ENCODE data around the gene CD48. TPM values are rescaled to one million over a fixed set of nuclear protein-coding genes. Genes with fewer than 3 reads are reported as not detected.

Gene CD48
- total RNA-seq, 1 donor from 2014 or later, result not detected

DNA sequence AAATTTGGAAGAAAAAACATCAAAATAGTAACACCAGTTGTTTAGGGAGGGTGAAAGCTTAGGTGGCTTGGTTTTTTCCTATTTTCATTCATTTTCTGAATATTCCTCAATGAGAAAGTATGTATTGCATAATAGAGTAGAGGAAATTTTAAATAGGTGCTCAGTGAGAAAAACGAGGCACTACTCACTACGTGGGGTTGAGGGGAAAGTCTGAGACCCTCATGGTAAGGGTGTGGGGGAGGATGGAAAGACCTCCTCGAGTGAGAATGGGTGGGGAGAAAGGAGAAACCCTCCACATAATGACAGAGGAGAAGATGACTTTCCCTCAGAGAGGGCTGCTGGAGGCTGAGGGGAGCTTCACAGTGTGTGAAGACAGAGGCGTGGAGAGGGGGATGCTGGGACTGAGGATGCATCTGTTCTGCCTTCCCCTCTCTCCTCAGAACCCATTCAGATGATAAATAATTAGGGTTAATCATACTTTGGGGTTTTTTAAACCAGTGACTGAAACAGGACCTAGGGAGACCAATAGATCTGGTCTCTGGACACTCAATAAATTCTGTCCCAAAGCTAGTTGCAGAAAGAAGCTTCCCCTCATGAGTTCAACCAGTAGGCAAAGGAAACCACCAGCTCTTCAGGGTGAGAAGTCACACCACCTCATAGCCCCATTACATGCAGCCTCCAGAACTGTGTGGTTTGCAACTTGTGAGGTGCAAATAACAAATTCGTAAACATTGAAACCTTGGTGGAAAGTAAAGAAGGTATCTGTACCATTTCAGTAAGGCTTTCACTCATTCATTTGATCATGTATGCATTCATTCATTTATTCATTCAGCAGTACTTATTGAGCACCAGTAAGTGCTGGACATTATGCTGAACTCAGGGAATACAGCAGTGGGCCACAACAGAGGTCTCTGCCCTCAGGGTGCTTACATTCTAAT lies 44.6 kb upstream of the CD48 start:
- peaks cover 5% of the 10 kb centered on the region for H3K4me1 Mint-ChIP-seq (ENCODE audit: low read depth)
- no peak overlapping the region for H3K27ac Mint-ChIP-seq
- no peak for DNase-seq (ENCODE audit: low spot score, unreplicated experiment)
- no peaks in the 10 kb centered on the region for H3K36me3 Mint-ChIP-seq (ENCODE audit: insufficient read depth)
- TF ChIP-seq, protein P1, sequence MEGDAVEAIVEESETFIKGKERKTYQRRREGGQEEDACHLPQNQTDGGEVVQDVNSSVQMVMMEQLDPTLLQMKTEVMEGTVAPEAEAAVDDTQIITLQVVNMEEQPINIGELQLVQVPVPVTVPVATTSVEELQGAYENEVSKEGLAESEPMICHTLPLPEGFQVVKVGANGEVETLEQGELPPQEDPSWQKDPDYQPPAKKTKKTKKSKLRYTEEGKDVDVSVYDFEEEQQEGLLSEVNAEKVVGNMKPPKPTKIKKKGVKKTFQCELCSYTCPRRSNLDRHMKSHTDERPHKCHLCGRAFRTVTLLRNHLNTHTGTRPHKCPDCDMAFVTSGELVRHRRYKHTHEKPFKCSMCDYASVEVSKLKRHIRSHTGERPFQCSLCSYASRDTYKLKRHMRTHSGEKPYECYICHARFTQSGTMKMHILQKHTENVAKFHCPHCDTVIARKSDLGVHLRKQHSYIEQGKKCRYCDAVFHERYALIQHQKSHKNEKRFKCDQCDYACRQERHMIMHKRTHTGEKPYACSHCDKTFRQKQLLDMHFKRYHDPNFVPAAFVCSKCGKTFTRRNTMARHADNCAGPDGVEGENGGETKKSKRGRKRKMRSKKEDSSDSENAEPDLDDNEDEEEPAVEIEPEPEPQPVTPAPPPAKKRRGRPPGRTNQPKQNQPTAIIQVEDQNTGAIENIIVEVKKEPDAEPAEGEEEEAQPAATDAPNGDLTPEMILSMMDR (IDR thresholded peaks at IDR 0.05; ENCODE audit: unreplicated experiment), result no peak
- H3K27me3 Mint-ChIP-seq, result peaks cover 17% of the 10 kb centered on the region
- H3K9me3 Mint-ChIP-seq (ENCODE audit: low read depth), result no peaks in the 10 kb centered on the region
- H3K4me3 Mint-ChIP-seq (ENCODE audit: low read depth), result no peak overlapping the region

DNA sequence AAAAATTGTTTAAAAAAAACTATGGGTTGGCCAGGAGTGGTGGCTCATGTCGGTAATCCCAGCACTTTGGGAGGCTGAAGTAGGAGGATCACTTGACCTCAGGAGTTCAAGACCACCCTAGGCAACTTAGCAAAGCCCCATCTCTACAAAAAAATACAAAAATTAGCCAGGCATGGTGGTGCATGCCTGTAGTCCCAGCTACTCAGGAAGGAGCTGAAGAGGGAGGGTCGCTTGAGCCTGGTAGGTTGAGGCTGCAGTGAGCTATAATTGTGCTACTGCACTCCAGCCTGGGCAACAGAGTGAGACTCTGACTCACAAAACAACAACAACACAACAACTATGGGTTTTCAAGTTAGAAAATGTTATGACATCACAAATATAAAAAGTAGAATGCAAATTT lies 43.8 kb upstream of the CD48 start:
- peaks cover 5% of the 10 kb centered on the region for H3K4me1 Mint-ChIP-seq (ENCODE audit: low read depth)
- H3K27ac Mint-ChIP-seq, result no peak overlapping the region
- DNase-seq (ENCODE audit: low spot score, unreplicated experiment), result no peak
- TF ChIP-seq, protein P1 (IDR thresholded peaks at IDR 0.05; ENCODE audit: unreplicated experiment), result no peak
- H3K4me3 Mint-ChIP-seq (ENCODE audit: low read depth), result no peak overlapping the region
- H3K9me3 Mint-ChIP-seq (ENCODE audit: low read depth), result no peaks in the 10 kb centered on the region
- no peaks in the 10 kb centered on the region for H3K36me3 Mint-ChIP-seq (ENCODE audit: insufficient read depth)
- peaks cover 23% of the 10 kb centered on the region for H3K27me3 Mint-ChIP-seq

DNA sequence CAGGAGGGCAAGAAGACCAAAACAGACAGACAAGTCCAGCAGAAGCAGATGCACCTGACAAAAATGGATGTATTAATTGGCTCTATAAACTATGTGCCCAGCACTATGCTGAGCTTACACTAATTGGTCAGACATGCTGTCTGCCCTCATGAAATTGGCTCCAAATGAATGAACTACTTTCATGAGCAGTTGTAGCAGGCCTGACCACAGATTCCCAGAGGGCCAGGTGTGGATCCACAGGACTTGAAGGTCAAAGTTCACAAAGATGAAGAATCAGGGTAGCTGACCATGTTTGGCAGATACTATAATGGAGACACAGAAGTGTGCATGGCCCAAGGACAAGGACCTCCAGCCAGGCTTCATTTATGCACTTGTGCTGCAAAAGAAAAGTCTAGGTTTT lies 42.0 kb upstream of the CD48 start:
- Mint-ChIP-seq H3K36me3 (ENCODE audit: insufficient read depth) (no peaks in the 10 kb centered on the region), H3K27me3 (peaks cover 34% of the 10 kb centered on the region), H3K9me3 (ENCODE audit: low read depth) (no peaks in the 10 kb centered on the region), H3K4me1 (ENCODE audit: low read depth) (peaks cover 5% of the 10 kb centered on the region), H3K4me3 (ENCODE audit: low read depth) (no peak overlapping the region), H3K27ac (no peak overlapping the region)
- DNase-seq (ENCODE audit: low spot score, unreplicated experiment), result no peak
- TF ChIP-seq, protein P1 (IDR thresholded peaks at IDR 0.05; ENCODE audit: unreplicated experiment), result no peak

DNA sequence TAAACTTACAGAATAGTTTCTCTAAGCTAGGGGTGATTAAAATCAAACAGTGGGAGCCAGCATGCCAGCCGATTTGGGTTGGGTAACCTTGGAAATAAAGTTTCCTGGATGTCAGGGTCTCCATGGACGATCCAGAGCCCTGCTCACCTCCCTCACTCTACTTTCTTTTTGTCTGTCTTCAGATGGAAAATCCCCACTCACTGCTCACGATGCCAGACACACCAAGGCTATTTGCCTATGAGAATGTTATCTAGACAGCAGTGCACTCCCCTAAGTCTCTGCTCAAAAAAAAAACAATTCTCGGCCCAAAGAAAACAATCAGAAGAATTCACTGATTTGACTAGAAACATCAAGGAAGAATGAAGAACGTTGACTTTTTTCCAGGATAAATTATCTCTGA lies 41.3 kb upstream of the CD48 start:
- Mint-ChIP-seq H3K9me3 (ENCODE audit: low read depth) (no peaks in the 10 kb centered on the region), H3K4me3 (ENCODE audit: low read depth) (no peak overlapping the region), H3K27me3 (peaks cover 35% of the 10 kb centered on the region), H3K27ac (no peak overlapping the region), H3K36me3 (ENCODE audit: insufficient read depth) (no peaks in the 10 kb centered on the region), H3K4me1 (ENCODE audit: low read depth) (peaks cover 5% of the 10 kb centered on the region)
- TF ChIP-seq, protein P1 (IDR thresholded peaks at IDR 0.05; ENCODE audit: unreplicated experiment), result no peak
- no peak for DNase-seq (ENCODE audit: low spot score, unreplicated experiment)

DNA sequence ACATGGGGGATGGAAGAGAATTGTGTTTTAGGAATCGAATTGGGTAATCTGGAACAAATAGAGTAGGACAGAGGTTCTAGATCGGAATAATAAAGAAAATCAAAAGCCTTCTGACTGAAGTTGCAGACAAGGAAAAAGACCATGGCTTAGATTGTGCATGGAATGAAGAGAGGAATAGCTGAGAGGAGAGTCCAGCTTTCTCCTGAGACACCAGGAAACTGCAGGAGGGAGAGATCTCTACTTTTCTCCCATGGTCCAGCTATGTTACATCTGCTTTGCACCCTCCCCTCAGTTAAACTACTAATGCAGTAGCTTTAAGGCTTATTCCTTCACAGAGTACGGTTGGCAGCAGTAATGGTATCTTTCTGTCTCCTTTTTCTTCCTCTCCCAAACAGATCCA lies 40.8 kb upstream of the CD48 start:
- H3K27me3 Mint-ChIP-seq, result peaks cover 35% of the 10 kb centered on the region
- peaks cover 5% of the 10 kb centered on the region for H3K4me1 Mint-ChIP-seq (ENCODE audit: low read depth)
- DNase-seq (ENCODE audit: low spot score, unreplicated experiment), result no peak
- H3K36me3 Mint-ChIP-seq (ENCODE audit: insufficient read depth), result no peaks in the 10 kb centered on the region
- TF ChIP-seq, protein P1 (IDR thresholded peaks at IDR 0.05; ENCODE audit: unreplicated experiment), result no peak
- no peaks in the 10 kb centered on the region for H3K9me3 Mint-ChIP-seq (ENCODE audit: low read depth)
- no peak overlapping the region for H3K4me3 Mint-ChIP-seq (ENCODE audit: low read depth)
- H3K27ac Mint-ChIP-seq, result no peak overlapping the region

Data from progenitor cell of endocrine pancreas (in vitro differentiated cells).